PC-3 (cell line): ENCODE measurements around the gene TTC23L. TPM values are rescaled to one million over a fixed set of nuclear protein-coding genes. Genes with fewer than 3 reads are reported as not detected.

Source experiments
- ATAC-seq: fragments of 200-7000 bp; cut with Tn5 transposase; 2 replicates; pipeline ENCODE4 v1.9.1; 2020; ENCODE audit warnings: mild to moderate bottlenecking, moderate library complexity
- BruUV-seq: library from RNA; stranded (reverse); fragments of 400-500 nt; replicated peaks from 2 replicates; lab custom pipeline; 2021; lab: Mats Ljungman, UMichigan
- CTCF ChIA-PET: fragments of 300-600 bp; sonication (Branson Sonifier 250); formaldehyde crosslinking; loops from one replicate; lab custom pipeline; 2022; ENCODE audit warnings: antibody characterized with exemption; lab: Charles Lee
- POLR2A ChIA-PET: fragments of 300-600 bp; sonication (Branson Sonifier 250); formaldehyde crosslinking; loops from one replicate; lab custom pipeline; 2022; ENCODE audit warnings: antibody characterized with exemption; ENCODE audit not compliant: unreplicated experiment; lab: Charles Lee
- DNase-seq: peaks from one replicate; pipeline ENCODE4 v3.0.0-alpha.2; 2015
- H2AFZ ChIP-seq: fragments of 300-600 bp; sonication (generic); 2 replicates; pipeline ENCODE4 v1.6.0; 2016; ENCODE audit warnings: antibody characterized with exemption, low read length
- H3F3A ChIP-seq: fragments of 300-600 bp; sonication (generic); one replicate; pipeline ENCODE4 v1.6.0; 2017; ENCODE audit warnings: antibody characterized with exemption, low read length, control low read depth, mild to moderate bottlenecking; ENCODE audit not compliant: unreplicated experiment
- H3K27ac ChIP-seq: fragments of 300-600 bp; sonication (generic); 2 replicates; pipeline ENCODE4 v1.5.1; 2016; ENCODE audit warnings: mild to moderate bottlenecking, low read length
- H3K27me3 ChIP-seq: fragments of 300-600 bp; sonication (generic); 2 replicates; pipeline ENCODE4 v1.6.1; 2016; ENCODE audit warnings: low read length, mixed read lengths
- H3K36me3 ChIP-seq: fragments of 300-600 bp; sonication (generic); 2 replicates; pipeline ENCODE4 v1.6.1; 2016; ENCODE audit warnings: low read depth, mixed run types, low read length, mixed read lengths
- H3K4me1 ChIP-seq: fragments of 300-600 bp; sonication (generic); 2 replicates; pipeline ENCODE4 v1.5.1; 2016; ENCODE audit warnings: low read length; ENCODE audit not compliant: insufficient read depth
- H3K4me2 ChIP-seq: fragments of 300-600 bp; sonication (generic); 2 replicates; pipeline ENCODE4 v1.6.0; 2016; ENCODE audit warnings: low read length
- H3K4me3 ChIP-seq: fragments of 300-600 bp; sonication (generic); 2 replicates; pipeline ENCODE4 v1.5.1; 2016; ENCODE audit warnings: mild to moderate bottlenecking, low read length, mixed read lengths
- H3K79me2 ChIP-seq: fragments of 300-600 bp; sonication (generic); 2 replicates; pipeline ENCODE4 v1.6.1; 2017; ENCODE audit warnings: low read length, mixed read lengths
- H3K9ac ChIP-seq: fragments of 300-600 bp; sonication (generic); 2 replicates; pipeline ENCODE4 v1.6.0; 2016; ENCODE audit warnings: mild to moderate bottlenecking, low read length
- H3K9me2 ChIP-seq: fragments of 300-600 bp; sonication (generic); replicated peaks from 2 replicates; pipeline ENCODE4 v1.6.1; 2016; ENCODE audit warnings: mixed run types, low read length, mixed read lengths
- H3K9me3 ChIP-seq: fragments of 300-600 bp; sonication (generic); 2 replicates; pipeline ENCODE4 v1.6.1; 2016; ENCODE audit warnings: low read length, mixed read lengths
- H4K20me1 ChIP-seq: fragments of 300-600 bp; sonication (generic); 2 replicates; pipeline ENCODE4 v1.6.1; 2016; ENCODE audit warnings: low read length, mixed read lengths
- CTCF ChIP-seq: fragments of 300-600 bp; sonication (generic); conservative IDR thresholded peaks from 2 replicates; pipeline ENCODE4 v1.5.1; 2017; ENCODE audit warnings: antibody characterized with exemption, low read depth, mild to moderate bottlenecking, low read length
- EZH2 ChIP-seq: fragments of 300-600 bp; sonication (generic); IDR thresholded peaks from one replicate; pipeline ENCODE4 v1.6.1; 2017; ENCODE audit warnings: antibody characterized with exemption, mild to moderate bottlenecking, low read length; ENCODE audit not compliant: unreplicated experiment
- EZH2phosphoT487 ChIP-seq: fragments of 300-600 bp; sonication (generic); IDR thresholded peaks from 2 replicates; pipeline ENCODE4 v1.6.1; 2018; ENCODE audit warnings: mild to moderate bottlenecking, antibody characterized with exemption, low read length, borderline replicate concordance
- intact Hi-C: fragments of 100-400 bp; cut with micrococcal nuclease; formaldehyde crosslinking; loops from 2 replicates; pipeline ENCODE4 v1.9.0; 2023
- total RNA-seq: library from RNA; depleted of rRNA; stranded (reverse); fragments of >200 nt; gene quantifications from 2 replicates; pipeline ENCODE4 v1.2.3, GENCODE V29; 2014

TTC23L gene
- total RNA-seq, 1 experiment from 2014 or later = 0.84 TPM

GRCh38 chr5:34790069-34790468 is 48.9 kb upstream of the TTC23L start:
- Histone ChIP-seq H3K79me2 (0 out of 2 replicates have a peak, but pooled peaks cover 3% of the 10 kb centered on the region), H3K27ac (no peak overlapping the region), H3K9me3 (no peaks in the 10 kb centered on the region), H3K4me2 (no peak overlapping the region), H3K9me2 (no peaks in the 10 kb centered on the region), H2AFZ (no peak overlapping the region), H3K4me1 (no peaks in the 10 kb centered on the region), H3F3A (no peaks in the 10 kb centered on the region), H3K27me3 (no peaks in the 10 kb centered on the region), H3K36me3 (peaks cover 6% of the 10 kb centered on the region; the same call in 1 of the 2 replicates), H3K9ac (no peak overlapping the region), H3K4me3 (no peak overlapping the region), H4K20me1 (no peaks in the 10 kb centered on the region)
- POLR2A ChIA-PET = no interaction called here
- CTCF ChIA-PET = no interaction called here
- no peak for DNase-seq
- intact Hi-C loops = no loop called here
- ATAC-seq = no peak
- TF ChIP-seq CTCF (no peak), EZH2 (no peak), EZH2phosphoT487 (no peak)
- BruUV-seq = no TSS peak

- intact Hi-C loops = no loop called here
- Histone ChIP-seq H3K36me3 (peaks cover 17% of the 10 kb centered on the region; the same call in 1 of the 2 replicates), H3K4me1 (no peaks in the 10 kb centered on the region), H3K9me2 (no peaks in the 10 kb centered on the region), H2AFZ (no peak overlapping the region), H3K9me3 (no peaks in the 10 kb centered on the region), H3K4me3 (no peak overlapping the region), H3F3A (no peaks in the 10 kb centered on the region), H3K27me3 (no peaks in the 10 kb centered on the region), H3K79me2 (0 out of 2 replicates have a peak, but pooled peaks cover 3% of the 10 kb centered on the region), H3K4me2 (no peak overlapping the region), H4K20me1 (no peaks in the 10 kb centered on the region), H3K9ac (no peak overlapping the region), H3K27ac (no peak overlapping the region)
- CTCF ChIA-PET = no interaction called here
- no peak for DNase-seq
- no peak for ATAC-seq
- POLR2A ChIA-PET = interaction anchor here (0.6 kb wide), 1 partner anchor 74 kb away, joined by 6 read pairs; no protein-coding TSS in a partner anchor
- no TSS peak for BruUV-seq
- TF ChIP-seq EZH2phosphoT487 = no peak
- TF ChIP-seq EZH2 = no peak
- TF ChIP-seq CTCF = no peak
Observed at GRCh38 chr5:34791761-34792244, 47.2 kb upstream of the TTC23L start.

- Histone ChIP-seq H3K36me3 (peaks cover 44% of the 10 kb centered on the region), H3K4me1 (no peaks in the 10 kb centered on the region), H3K27ac (no peak overlapping the region), H3K27me3 (no peaks in the 10 kb centered on the region), H4K20me1 (no peaks in the 10 kb centered on the region), H2AFZ (no peak overlapping the region), H3K79me2 (no peaks in the 10 kb centered on the region), H3K9me3 (no peaks in the 10 kb centered on the region), H3F3A (no peaks in the 10 kb centered on the region), H3K4me2 (no peak overlapping the region), H3K9ac (no peak overlapping the region), H3K9me2 (no peaks in the 10 kb centered on the region), H3K4me3 (no peak overlapping the region)
- POLR2A ChIA-PET = no interaction called here
- no peak for DNase-seq
- no TSS peak for BruUV-seq
- CTCF ChIA-PET = interaction anchor here (0.5 kb wide), 1 partner anchor 314 kb away, joined by 3 read pairs; no protein-coding TSS in a partner anchor
- intact Hi-C loops = no loop called here
- TF ChIP-seq EZH2phosphoT487 = no peak
- no peak for TF ChIP-seq EZH2
- no peak for ATAC-seq
Observed at GRCh38 chr5:34802834-34803563, 36.0 kb upstream of the TTC23L start.
